Upper lobe of left lung (tissue), 6 donors: ENCODE measurements around the gene IGHMBP2. TPM values are rescaled to one million over a fixed set of nuclear protein-coding genes. Genes with fewer than 3 reads are reported as not detected.

Experiments used
- ATAC-seq, 2 donors: fragments of 200-7000 bp; cut with Tn5 transposase; one replicate each; pipeline ENCODE4 v1.9.1; 2022; ENCODE audit warnings: mild to moderate bottlenecking in 2 of 2, moderate library complexity in 2 of 2; ENCODE audit not compliant: low FRiP score in 2 of 2
- DNase-seq, 2 donors: peaks; one replicate each; pipeline ENCODE4 v3.0.0-alpha.2; 2019 to 2020
- H3K27ac ChIP-seq, 4 donors: fragments of 200-600 bp; sonication (generic); one replicate each; pipeline ENCODE4 v1.5.1; 2016 to 2019
- H3K27me3 ChIP-seq, 4 donors: fragments of 200-600 bp; sonication (generic); one replicate each; pipeline ENCODE4 v1.5.1; 2017 to 2019
- H3K36me3 ChIP-seq, 4 donors: fragments of 200-600 bp; sonication (generic); one replicate each; pipeline ENCODE4 v1.5.1; 2016 to 2019
- H3K4me1 ChIP-seq, 4 donors: fragments of 200-600 bp; sonication (generic); one replicate each; pipeline ENCODE4 v1.5.1; 2018 to 2019
- H3K4me3 ChIP-seq, 4 donors: fragments of 200-600 bp; sonication (generic); one replicate each; pipeline ENCODE4 v1.5.1; 2017 to 2019; ENCODE audit warnings: mild to moderate bottlenecking in 2 of 4, moderate library complexity in 1 of 4
- H3K9me3 ChIP-seq, 4 donors: fragments of 200-600 bp; sonication (generic); one replicate each; pipeline ENCODE4 v1.5.1; 2018 to 2019
- EP300 ChIP-seq, 4 donors: sonication (generic); formaldehyde crosslinking; IDR thresholded peaks; one replicate each; pipeline ENCODE4 v1.5.1; 2017; ENCODE audit warnings: antibody characterized with exemption in 4 of 4, control low read depth in 2 of 4
- POLR2A ChIP-seq, 4 donors: fragments of 450-650 bp; IDR thresholded peaks; one replicate each; pipeline ENCODE4 v1.5.1; 2016 to 2017; ENCODE audit warnings: antibody characterized with exemption in 4 of 4, mild to moderate bottlenecking in 2 of 4
- POLR2AphosphoS5 ChIP-seq, 2 donors: sonication (generic); formaldehyde crosslinking; IDR thresholded peaks; one replicate each; pipeline ENCODE4 v1.5.1; 2017; ENCODE audit warnings: antibody characterized with exemption in 2 of 2
- WGBS, 2 donors: methylation state at CpG; one replicate each; pipeline ENCODE4 v1.1.5; 2017 to 2018; 5-methylcytosine and 5-hydroxymethylcytosine counted together
- total RNA-seq, 6 donors: library from RNA; depleted of rRNA in 4 of 6; stranded (reverse); fragments of >200 nt in 4 of 6; gene quantifications; one replicate each; pipeline versions ENCODE4 v1.1.0 to v1.2.1, GENCODE V29; 2016 to 2021
- TF ChIP-seq, protein P1 (sequence below), 6 experiments: fragments of 450-650 bp in 4 of 6; fragments of 200-600 bp in 2 of 6; sonication (generic) in 2 of 6; IDR thresholded peaks; one replicate each; pipeline ENCODE4 v1.5.1; 2016 to 2019; ENCODE audit warnings: antibody characterized with exemption in 6 of 6
- donor health status: DM: no; HTN: no; CAD: no; lungs with moderate emphysema.
- donor health status: DM: no; HTN: yes; CAD: no; lungs with severe emphysema.

The IGHMBP2 gene
- total RNA-seq, 6 donors from 2014 or later, result 11.7 to 84.9 (median 18.9) TPM

DNA sequence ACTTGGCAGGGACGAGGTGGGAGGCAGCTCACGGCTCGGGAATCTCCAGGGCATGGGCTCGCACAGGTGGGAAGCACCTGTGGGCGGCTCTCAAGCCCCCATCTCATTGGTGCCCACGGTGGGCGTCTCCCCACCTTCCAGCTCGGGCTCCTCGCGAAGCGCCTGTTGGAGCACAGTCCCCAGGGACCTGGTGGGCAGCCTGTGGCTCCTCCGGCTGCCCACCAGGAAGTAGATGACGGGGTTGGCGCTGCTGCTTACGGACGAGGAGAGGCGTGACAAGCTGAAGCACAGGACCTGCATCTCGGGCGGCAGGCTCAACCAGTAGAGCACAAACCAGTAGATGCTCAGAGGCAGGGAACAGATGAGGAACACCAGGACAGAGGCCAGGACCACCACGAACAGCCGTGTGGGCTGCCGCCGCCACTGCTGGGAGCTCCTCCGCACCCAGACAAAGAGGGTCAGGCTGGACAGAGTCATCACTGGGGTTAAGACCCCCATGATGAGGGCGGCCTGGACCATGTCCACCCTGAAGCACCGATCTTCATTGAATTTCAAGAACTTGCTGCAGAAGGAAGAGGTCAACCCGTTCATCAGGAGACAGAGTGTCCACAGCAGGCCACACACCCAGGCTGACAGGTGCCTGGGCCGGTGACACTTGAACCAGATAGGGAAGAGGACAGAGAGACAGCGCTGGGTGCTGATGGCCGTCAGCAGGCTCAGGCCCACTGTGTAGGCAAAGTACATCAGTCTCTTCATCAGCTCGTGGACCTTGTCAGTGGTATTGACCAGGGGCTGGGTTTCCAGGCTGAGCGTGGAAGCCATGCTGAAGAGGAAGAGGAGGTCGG, 76.5 kb downstream of the IGHMBP2 start:
- TF ChIP-seq, protein P1, sequence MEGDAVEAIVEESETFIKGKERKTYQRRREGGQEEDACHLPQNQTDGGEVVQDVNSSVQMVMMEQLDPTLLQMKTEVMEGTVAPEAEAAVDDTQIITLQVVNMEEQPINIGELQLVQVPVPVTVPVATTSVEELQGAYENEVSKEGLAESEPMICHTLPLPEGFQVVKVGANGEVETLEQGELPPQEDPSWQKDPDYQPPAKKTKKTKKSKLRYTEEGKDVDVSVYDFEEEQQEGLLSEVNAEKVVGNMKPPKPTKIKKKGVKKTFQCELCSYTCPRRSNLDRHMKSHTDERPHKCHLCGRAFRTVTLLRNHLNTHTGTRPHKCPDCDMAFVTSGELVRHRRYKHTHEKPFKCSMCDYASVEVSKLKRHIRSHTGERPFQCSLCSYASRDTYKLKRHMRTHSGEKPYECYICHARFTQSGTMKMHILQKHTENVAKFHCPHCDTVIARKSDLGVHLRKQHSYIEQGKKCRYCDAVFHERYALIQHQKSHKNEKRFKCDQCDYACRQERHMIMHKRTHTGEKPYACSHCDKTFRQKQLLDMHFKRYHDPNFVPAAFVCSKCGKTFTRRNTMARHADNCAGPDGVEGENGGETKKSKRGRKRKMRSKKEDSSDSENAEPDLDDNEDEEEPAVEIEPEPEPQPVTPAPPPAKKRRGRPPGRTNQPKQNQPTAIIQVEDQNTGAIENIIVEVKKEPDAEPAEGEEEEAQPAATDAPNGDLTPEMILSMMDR (IDR thresholded peaks at IDR 0.05), result no peak
- no peak for TF ChIP-seq POLR2AphosphoS5 (IDR thresholded peaks at IDR 0.05)
- Histone ChIP-seq H3K27ac (no peak overlapping the region), H3K4me1 (no peaks in the 10 kb centered on the region), H3K9me3 (no peaks in the 10 kb centered on the region), H3K27me3 (no peaks in the 10 kb centered on the region), H3K4me3 (no peak overlapping the region), H3K36me3 (no peaks in the 10 kb centered on the region)
- WGBS, 2 donors, result 83 to 86% methylated on average over 15 to 33 of the region's 33 CpGs
- ATAC-seq (no peak), DNase-seq (peak; percentile 16 to 57)

DNA sequence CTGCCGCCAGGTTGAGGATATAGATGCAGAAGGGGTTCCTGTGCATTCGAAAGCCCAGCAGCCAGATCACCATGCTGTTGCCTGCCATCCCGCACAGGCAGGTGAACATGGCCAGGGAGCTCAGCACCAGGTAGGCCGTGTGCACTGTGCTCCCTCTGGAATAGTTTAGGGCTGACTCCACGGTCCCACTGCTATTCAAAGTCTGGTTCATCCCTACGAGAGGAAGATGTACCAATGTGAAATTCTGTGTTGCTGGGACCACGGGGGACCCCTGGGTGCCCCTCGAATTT, 77.0 kb downstream of the IGHMBP2 start, which contains the start of gene MRGPRD:
MRGPRD (minus strand) TSS at position 211 of the 290 bp plus-strand sequence; CDS start at position 211, 0 bp downstream.
- no peak for ATAC-seq
- DNase-seq, result peak in 1 of 2 donors; percentile 3
- H3K36me3 ChIP-seq, result no peaks in the 10 kb centered on the region
- no peak within 1 kb of the TSS for H3K4me3 ChIP-seq
- H3K4me1 ChIP-seq, result no peaks in the 10 kb centered on the region
- 79 to 85% methylated on average over 6 to 8 of the region's 8 CpGs for WGBS, 2 donors
- no peak for TF ChIP-seq POLR2A (IDR thresholded peaks at IDR 0.05)
- no peak for TF ChIP-seq EP300 (IDR thresholded peaks at IDR 0.05)
- TF ChIP-seq POLR2AphosphoS5 (IDR thresholded peaks at IDR 0.05), result no peak
- TF ChIP-seq, protein P1 (IDR thresholded peaks at IDR 0.05), result no peak
- no peak within 1 kb of the TSS for H3K27ac ChIP-seq
- no peaks in the 10 kb centered on the region for H3K9me3 ChIP-seq
- no peaks in the 10 kb centered on the region for H3K27me3 ChIP-seq

DNA sequence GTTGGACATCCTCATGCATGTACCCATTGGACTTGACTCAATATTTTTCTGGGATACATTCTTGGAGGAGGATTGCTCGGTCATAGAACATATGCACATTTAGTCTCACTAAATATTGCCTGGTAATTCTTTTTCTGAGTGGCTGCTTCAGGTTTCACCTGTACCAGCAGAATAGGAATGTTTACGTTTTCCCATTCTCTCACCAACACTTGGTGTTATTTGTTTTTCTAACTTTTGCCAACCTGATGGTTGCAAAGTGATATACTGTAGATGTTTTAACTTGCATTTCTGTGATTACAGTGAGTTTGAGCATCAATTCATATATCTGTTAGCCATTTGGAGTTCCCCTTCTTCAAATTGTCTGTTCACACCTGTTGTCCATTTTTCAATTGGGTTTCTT, 78.4 kb downstream of the IGHMBP2 start:
- 91 to 93% methylated on average over 2 of the region's 2 CpGs for WGBS, 2 donors
- Histone ChIP-seq H3K27ac (no peak overlapping the region), H3K36me3 (no peaks in the 10 kb centered on the region), H3K27me3 (no peaks in the 10 kb centered on the region), H3K9me3 (no peaks in the 10 kb centered on the region), H3K4me3 (no peak overlapping the region), H3K4me1 (no peaks in the 10 kb centered on the region)
- no peak for TF ChIP-seq EP300 (IDR thresholded peaks at IDR 0.05)
- no peak for TF ChIP-seq POLR2AphosphoS5 (IDR thresholded peaks at IDR 0.05)
- TF ChIP-seq, protein P1 (IDR thresholded peaks at IDR 0.05), result no peak
- TF ChIP-seq POLR2A (IDR thresholded peaks at IDR 0.05), result no peak
- ATAC-seq, result no peak
- DNase-seq, result no peak

DNA sequence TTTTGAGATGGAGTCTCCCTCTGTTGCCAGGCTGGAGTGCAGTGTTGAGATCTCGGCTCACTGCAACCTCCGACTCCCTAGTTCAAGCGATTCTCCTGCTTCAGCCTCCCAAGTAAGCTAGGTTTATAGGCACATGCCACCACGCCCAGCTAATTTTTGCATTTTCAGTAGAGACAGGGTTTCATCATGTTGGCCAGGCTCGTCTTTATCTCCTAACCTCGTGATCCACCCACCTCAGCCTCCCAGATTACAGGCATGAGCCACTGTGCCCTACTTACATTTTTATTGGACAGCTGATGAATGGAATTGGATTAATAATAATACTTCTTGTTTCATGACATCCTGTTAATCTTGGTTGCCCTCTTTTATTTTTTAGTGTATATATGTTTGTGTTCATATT, 80.1 kb downstream of the IGHMBP2 start:
- 83% methylated on average over 6 of the region's 6 CpGs for WGBS, 2 donors
- DNase-seq, result no peak
- Histone ChIP-seq H3K4me1 (no peaks in the 10 kb centered on the region), H3K36me3 (no peaks in the 10 kb centered on the region), H3K4me3 (no peak overlapping the region), H3K27ac (no peak overlapping the region), H3K27me3 (no peaks in the 10 kb centered on the region), H3K9me3 (no peaks in the 10 kb centered on the region)
- ATAC-seq, result no peak
- TF ChIP-seq, protein P1 (IDR thresholded peaks at IDR 0.05), result no peak

DNA sequence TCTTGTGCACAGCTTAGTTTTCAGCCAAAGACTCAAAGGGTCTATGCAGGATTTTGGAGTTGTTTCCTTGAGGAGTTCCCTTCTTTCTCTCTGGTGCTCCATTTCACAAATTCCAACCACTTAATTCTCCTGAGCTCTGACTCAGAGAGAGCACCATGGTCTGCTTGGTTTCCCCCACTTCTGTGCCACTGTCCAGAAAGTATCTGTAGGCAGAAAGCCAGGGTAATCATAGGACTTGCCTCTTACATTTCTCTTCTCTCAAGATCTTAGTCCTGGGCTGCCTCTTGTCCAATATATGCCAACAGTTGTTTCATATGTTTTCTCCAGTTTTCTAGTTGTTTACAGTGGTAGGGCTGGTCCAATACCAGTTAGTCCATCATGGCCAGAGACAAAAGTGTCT, 83.5 kb downstream of the IGHMBP2 start:
- ATAC-seq (no peak), DNase-seq (no peak)
- H3K9me3 ChIP-seq, result no peaks in the 10 kb centered on the region
- TF ChIP-seq EP300 (IDR thresholded peaks at IDR 0.05) (no peak), POLR2A (IDR thresholded peaks at IDR 0.05) (no peak), POLR2AphosphoS5 (IDR thresholded peaks at IDR 0.05) (no peak)
- TF ChIP-seq, protein P1 (IDR thresholded peaks at IDR 0.05), result no peak
- H3K27me3 ChIP-seq, result no peaks in the 10 kb centered on the region
- no peak overlapping the region for H3K27ac ChIP-seq
- no peak overlapping the region for H3K4me3 ChIP-seq
- no peaks in the 10 kb centered on the region for H3K36me3 ChIP-seq
- no peaks in the 10 kb centered on the region for H3K4me1 ChIP-seq
